IPS DF 6.9 (cell line): ENCODE results near the gene ABCA10.

Experiments used
- DNase-seq: peaks from one replicate; pipeline ENCODE4 v3.0.0-alpha.2; 2013; ENCODE audit warnings: low read depth, low spot score
- H3K27ac ChIP-seq: one replicate; pipeline ENCODE4 v1.5.1; 2013; ENCODE audit warnings: low read length, control low read depth
- H3K27me3 ChIP-seq: 2 replicates; pipeline ENCODE4 v1.6.1; 2013; ENCODE audit warnings: mild to moderate bottlenecking, low read length; ENCODE audit not compliant: control insufficient read depth, insufficient read depth
- H3K36me3 ChIP-seq: 2 replicates; pipeline ENCODE4 v1.6.1; 2013; ENCODE audit warnings: low read length; ENCODE audit not compliant: control insufficient read depth, insufficient read depth
- H3K4me1 ChIP-seq: 2 replicates; pipeline ENCODE4 v1.6.1; 2013; ENCODE audit warnings: low read length; ENCODE audit not compliant: control insufficient read depth, insufficient read depth
- H3K4me3 ChIP-seq: 2 replicates; pipeline ENCODE4 v1.5.1; 2013; ENCODE audit warnings: mild to moderate bottlenecking, low read length
- H3K9me3 ChIP-seq: 2 replicates; pipeline ENCODE4 v1.6.1; 2013; ENCODE audit warnings: low read length, inconsistent platforms; ENCODE audit not compliant: control insufficient read depth, insufficient read depth
- WGBS: extraction: QIAGEN DNeasy Blood & Tissue Kit; methylation state at CpG from one replicate; pipeline ENCODE4 v1.1.7; 2013; ENCODE audit warnings: mixed read lengths, missing lambda C conversion rate; ENCODE audit not compliant: insufficient read length, insufficient coverage; 5-methylcytosine and 5-hydroxymethylcytosine counted together

ABCA10 gene

DNA sequence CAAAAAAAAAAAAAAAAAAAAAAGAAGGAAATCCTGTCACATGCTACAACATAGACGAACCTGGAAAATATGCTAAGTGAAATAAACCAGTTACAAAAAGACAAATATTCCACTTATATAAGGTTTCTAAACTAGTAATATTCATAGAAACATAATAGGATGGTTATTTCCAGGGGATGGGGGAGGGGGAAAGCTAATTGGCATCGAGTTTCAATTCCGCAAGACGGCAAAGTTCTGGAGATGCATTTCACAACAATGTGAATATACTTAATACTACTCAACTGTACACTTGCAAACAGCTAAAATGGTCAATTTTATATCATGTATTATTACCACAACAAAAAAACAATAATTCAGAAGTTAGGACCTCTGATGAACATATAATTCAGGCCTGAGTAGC is 130.0 kb downstream of the ABCA10 start:
- no peaks in the 10 kb centered on the region for H3K27me3 ChIP-seq
- H3K4me1 ChIP-seq: no peaks in the 10 kb centered on the region
- H3K4me3 ChIP-seq: no peak overlapping the region
- no peaks in the 10 kb centered on the region for H3K9me3 ChIP-seq
- no peak overlapping the region for H3K27ac ChIP-seq
- no peaks in the 10 kb centered on the region for H3K36me3 ChIP-seq
- no peak for DNase-seq
- no CpG with 5 or more reads among the region's 4 CpGs for WGBS
